ENCODE data around the gene APOBEC3C. TPM values are rescaled to one million over a fixed set of nuclear protein-coding genes. Genes with fewer than 3 reads are reported as not detected.
"Not testable (repeated sequence)": the region's sequence is repeated elsewhere in the genome, so short reads cannot be mapped to it uniquely, and the experiment has no call there.

The APOBEC3C gene
- total RNA-seq, 1 donor from 2014 or later = 25.3 TPM

DNA sequence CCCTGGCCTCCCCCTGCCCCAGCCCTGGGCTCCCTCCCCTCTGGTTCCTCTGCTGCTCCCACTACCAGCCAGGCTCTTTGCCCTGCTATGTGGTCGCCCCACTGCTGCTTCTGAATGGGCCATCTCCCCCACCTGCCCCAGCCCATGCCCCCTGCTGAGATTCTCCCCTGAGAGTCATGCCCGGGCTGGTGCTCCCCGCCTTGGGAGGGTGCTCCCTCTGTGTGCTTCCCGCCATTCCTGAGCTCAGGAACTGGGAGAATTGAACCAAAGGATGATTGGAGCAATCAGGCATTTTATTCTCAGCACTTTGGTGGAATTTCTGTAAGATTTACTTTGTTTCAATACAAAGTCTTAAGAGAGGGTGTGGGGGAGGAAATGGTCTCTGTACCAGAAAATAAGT, 13.7 kb downstream of the APOBEC3C start:
- no peak for ATAC-seq
- TF ChIP-seq, protein P1, sequence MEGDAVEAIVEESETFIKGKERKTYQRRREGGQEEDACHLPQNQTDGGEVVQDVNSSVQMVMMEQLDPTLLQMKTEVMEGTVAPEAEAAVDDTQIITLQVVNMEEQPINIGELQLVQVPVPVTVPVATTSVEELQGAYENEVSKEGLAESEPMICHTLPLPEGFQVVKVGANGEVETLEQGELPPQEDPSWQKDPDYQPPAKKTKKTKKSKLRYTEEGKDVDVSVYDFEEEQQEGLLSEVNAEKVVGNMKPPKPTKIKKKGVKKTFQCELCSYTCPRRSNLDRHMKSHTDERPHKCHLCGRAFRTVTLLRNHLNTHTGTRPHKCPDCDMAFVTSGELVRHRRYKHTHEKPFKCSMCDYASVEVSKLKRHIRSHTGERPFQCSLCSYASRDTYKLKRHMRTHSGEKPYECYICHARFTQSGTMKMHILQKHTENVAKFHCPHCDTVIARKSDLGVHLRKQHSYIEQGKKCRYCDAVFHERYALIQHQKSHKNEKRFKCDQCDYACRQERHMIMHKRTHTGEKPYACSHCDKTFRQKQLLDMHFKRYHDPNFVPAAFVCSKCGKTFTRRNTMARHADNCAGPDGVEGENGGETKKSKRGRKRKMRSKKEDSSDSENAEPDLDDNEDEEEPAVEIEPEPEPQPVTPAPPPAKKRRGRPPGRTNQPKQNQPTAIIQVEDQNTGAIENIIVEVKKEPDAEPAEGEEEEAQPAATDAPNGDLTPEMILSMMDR (IDR thresholded peaks at IDR 0.05) = no peak
- Histone ChIP-seq H3K4me3 (no peak overlapping the region), H3K27ac (no peak overlapping the region), H3K9me3 (no peaks in the 10 kb centered on the region), H3K27me3 (no peaks in the 10 kb centered on the region), H3K36me3 (peaks cover 5% of the 10 kb centered on the region), H3K4me1 (no peaks in the 10 kb centered on the region)
- intact Hi-C loops (cut with DNase I) = no loop called here
- DNase-seq = no peak

DNA sequence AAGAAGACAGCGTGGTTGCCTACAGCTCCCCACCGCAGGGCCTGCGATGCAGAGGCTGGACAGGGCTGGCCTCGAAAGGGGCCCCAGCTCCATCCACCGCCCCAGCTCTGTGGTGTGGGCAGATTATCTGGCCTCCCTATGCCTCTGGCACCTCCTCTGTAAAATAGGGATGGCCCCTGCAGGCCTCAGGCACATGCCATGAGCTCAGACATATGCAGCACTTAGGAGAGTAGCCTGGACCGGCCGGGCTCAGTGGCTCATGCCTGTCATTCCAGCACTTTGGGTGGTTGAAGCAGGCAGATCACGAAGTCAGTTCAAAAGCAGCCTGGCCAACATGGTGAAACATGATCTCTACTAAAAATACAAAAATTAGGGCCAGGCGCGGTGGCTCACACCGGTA, 14.2 kb downstream of the APOBEC3C start:
- ATAC-seq (no peak), DNase-seq (no peak)
- Histone ChIP-seq H3K36me3 (peaks cover 5% of the 10 kb centered on the region), H3K4me1 (no peaks in the 10 kb centered on the region), H3K27me3 (no peaks in the 10 kb centered on the region), H3K9me3 (no peaks in the 10 kb centered on the region), H3K27ac (no peak overlapping the region), H3K4me3 (no peak overlapping the region)
- TF ChIP-seq, protein P1 (IDR thresholded peaks at IDR 0.05) = no peak
- intact Hi-C loops (cut with DNase I) = no loop called here

DNA sequence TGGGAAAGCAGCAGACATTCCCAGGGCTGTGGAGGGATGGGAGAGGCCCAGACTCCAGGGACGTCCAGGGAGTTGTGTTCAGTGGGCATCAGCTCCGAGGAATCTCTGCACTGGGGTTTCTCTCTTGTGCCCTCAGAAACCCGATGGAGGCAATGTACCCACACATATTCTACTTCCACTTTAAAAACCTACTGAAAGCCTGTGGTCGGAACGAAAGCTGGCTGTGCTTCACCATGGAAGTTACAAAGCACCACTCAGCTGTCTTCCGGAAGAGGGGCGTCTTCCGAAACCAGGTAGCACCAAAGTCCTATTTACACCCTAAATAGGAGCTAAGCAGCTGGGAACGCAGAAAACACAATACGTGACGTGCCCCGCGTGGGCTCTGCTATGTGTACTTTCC, 15.2 kb downstream of the APOBEC3C start:
- Histone ChIP-seq H3K36me3 (no peaks in the 10 kb centered on the region), H3K4me3 (no peak overlapping the region), H3K27ac (no peak overlapping the region), H3K4me1 (no peaks in the 10 kb centered on the region), H3K27me3 (no peaks in the 10 kb centered on the region), H3K9me3 (no peaks in the 10 kb centered on the region)
- ATAC-seq (no peak), DNase-seq (no peak)
- intact Hi-C loops (cut with DNase I) = no loop called here
- TF ChIP-seq, protein P1 (IDR thresholded peaks at IDR 0.05) = no peak

DNA sequence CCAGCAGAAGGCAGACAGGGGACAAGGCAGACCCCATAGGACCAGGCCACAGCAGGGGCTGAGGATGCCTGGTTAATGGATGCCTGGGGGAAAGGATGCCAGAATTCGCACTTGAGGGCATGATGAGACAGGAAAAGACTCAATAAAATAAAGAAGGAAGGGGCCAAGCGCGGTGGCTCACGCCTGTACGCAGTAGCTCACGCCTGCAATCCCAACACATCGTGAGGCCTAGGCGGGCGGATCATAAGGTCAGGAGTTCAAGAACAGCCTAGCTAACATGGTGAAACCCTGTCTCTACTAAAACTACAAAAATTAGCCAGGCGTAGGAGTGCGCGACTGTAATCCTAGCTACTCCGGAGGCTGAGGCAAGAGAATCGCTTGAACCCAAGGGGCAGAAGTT, 16.6 kb downstream of the APOBEC3C start:
- H3K4me3 ChIP-seq = no peak overlapping the region
- H3K4me1 ChIP-seq = no peaks in the 10 kb centered on the region
- intact Hi-C loops (cut with DNase I) = no loop called here
- DNase-seq (no peak), ATAC-seq (no peak)
- no peaks in the 10 kb centered on the region for H3K9me3 ChIP-seq
- no peaks in the 10 kb centered on the region for H3K27me3 ChIP-seq
- TF ChIP-seq, protein P1 (IDR thresholded peaks at IDR 0.05) = no peak
- no peaks in the 10 kb centered on the region for H3K36me3 ChIP-seq
- H3K27ac ChIP-seq = no peak overlapping the region

DNA sequence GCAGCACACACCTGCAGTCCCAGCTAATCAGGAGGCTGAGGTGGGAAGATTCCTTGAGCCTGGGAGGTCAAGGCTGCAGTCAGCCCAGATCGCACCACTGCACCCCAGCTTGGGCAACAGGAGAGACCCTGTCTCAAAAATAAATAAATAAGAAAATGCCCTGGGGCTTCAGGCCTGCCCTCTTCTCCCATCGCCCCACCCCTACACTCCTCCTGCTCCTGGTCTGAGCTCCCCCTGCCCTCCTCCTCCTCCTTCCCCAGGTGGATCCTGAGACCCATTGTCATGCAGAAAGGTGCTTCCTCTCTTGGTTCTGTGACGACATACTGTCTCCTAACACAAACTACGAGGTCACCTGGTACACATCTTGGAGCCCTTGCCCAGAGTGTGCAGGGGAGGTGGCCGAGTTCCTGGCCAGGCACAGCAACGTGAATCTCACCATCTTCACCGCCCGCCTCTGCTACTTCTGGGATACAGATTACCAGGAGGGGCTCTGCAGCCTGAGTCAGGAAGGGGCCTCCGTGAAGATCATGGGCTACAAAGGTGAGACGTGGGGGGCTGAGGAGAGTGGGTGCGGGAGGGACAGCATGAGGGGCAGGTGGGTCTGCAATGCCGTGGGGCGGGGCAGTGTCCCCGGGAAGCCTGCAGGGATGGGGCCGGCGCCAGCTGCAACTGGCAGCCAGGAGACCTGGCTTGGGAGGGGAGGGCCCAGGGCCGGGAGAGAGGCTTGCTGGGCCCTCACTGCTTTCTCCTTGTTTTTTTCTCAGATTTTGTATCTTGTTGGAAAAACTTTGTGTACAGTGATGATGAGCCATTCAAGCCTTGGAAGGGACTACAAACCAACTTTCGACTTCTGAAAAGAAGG, 17.6 kb downstream of the APOBEC3C start:
- H3K9me3 ChIP-seq; H3K27ac ChIP-seq; H3K4me1 ChIP-seq; H3K27me3 ChIP-seq; H3K36me3 ChIP-seq; H3K4me3 ChIP-seq; intact Hi-C loops (cut with DNase I); ATAC-seq; DNase-seq: not testable (repeated sequence)

DNA sequence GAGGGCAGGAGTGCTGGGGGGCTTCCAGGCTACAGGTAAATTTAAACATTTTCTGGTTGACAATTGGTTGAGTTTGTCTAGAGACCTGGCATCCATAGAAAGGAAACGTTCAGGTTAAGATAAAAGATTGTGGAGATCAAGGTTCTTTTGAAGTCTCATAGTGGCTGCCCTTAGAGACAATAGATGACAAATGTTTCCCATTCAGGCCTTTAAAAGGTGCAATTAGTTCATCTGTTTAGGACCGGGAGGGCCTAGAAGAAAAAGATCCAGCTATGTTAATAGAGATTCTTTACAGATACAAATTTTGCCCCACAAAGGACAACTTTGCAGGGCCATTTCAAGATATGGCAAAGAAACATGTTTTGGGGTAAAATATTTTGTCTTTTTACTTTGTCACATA, 23.0 kb downstream of the APOBEC3C start:
- H3K27me3 ChIP-seq; H3K36me3 ChIP-seq; H3K27ac ChIP-seq; H3K9me3 ChIP-seq; DNase-seq; ATAC-seq; H3K4me3 ChIP-seq; intact Hi-C loops (cut with DNase I); H3K4me1 ChIP-seq: not testable (repeated sequence)

Measured in upper lobe of right lung (tissue), 1 donor.